ENCODE data around the gene AFF1.

AFF1 gene

DNA sequence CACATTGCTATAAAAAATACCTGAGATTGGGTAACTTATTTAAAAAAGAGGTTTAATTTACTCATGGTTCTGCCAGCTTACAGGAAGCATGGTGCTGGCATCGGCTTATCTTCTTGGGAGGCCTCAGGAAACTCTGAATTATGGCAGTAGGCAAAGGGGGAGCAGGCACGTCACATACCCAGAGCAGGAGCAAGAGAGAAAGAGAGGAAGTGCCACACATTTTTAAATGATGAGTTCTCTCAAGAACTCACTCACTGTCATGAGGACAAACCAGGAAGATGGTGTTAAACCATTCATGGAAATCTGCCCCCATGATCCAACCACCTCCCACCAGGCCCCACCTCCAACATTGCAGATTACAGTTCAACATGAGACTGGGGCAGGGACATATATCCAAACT lies 10.0 kb upstream of the AFF1 start:
- no CpG with 5 or more reads among the region's 2 CpGs for WGBS (ENCODE audit: insufficient coverage, insufficient read length)
- DNase-seq (ENCODE audit: low read depth, low spot score), result no peak
- Histone ChIP-seq H3K27ac (ENCODE audit: low read length) (no peak overlapping the region), H3K27me3 (ENCODE audit: control insufficient read depth, insufficient read depth, low read length) (no peaks in the 10 kb centered on the region), H3K36me3 (ENCODE audit: control insufficient read depth, insufficient read depth, low read length) (no peaks in the 10 kb centered on the region), H3K4me3 (ENCODE audit: low read length) (no peak overlapping the region), H3K9me3 (ENCODE audit: control insufficient read depth, insufficient read depth, low read length) (no peaks in the 10 kb centered on the region), H3K4me1 (ENCODE audit: control insufficient read depth, insufficient read depth, low read length) (no peaks in the 10 kb centered on the region)

DNA sequence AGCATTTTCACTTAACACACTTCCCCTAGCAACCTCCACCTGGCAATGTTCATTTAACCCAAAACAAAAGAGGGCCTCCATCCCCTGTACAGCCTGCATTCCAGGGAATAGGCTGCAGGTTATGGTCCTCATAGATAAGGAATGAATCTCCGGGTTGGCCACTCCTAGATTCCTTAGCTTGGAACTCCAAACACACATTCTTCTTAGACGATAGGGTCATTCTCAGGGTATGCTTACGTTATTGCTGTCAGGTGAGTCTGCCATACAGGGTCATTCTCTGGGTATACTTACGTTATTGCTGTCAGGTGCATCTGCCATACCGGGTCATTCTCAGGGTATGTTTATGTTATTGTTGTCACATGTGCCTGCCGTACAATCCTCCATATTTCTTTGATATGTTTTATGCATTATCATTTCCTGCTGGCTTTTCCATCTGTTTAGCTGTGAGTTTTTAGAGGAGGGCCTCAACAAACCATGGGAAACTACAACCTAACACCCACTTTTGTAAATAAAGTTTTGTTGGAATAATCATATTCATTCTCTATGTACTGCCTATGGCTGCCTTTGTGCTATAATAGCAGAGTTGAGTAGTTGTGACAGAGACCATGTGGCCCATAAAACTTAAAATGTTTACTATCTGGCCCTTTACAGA lies 8.2 kb upstream of the AFF1 start:
- no peaks in the 10 kb centered on the region for H3K27me3 ChIP-seq (ENCODE audit: control insufficient read depth, insufficient read depth, low read length)
- H3K4me1 ChIP-seq (ENCODE audit: control insufficient read depth, insufficient read depth, low read length), result no peaks in the 10 kb centered on the region
- no peaks in the 10 kb centered on the region for H3K9me3 ChIP-seq (ENCODE audit: control insufficient read depth, insufficient read depth, low read length)
- no peak overlapping the region for H3K27ac ChIP-seq (ENCODE audit: low read length)
- no CpG with 5 or more reads among the region's 6 CpGs for WGBS (ENCODE audit: insufficient coverage, insufficient read length)
- H3K4me3 ChIP-seq (ENCODE audit: low read length), result no peak overlapping the region
- H3K36me3 ChIP-seq (ENCODE audit: control insufficient read depth, insufficient read depth, low read length), result 0 out of 2 replicates have a peak, but pooled peaks cover 2% of the 10 kb centered on the region
- no peak for DNase-seq (ENCODE audit: low read depth, low spot score)

DNA sequence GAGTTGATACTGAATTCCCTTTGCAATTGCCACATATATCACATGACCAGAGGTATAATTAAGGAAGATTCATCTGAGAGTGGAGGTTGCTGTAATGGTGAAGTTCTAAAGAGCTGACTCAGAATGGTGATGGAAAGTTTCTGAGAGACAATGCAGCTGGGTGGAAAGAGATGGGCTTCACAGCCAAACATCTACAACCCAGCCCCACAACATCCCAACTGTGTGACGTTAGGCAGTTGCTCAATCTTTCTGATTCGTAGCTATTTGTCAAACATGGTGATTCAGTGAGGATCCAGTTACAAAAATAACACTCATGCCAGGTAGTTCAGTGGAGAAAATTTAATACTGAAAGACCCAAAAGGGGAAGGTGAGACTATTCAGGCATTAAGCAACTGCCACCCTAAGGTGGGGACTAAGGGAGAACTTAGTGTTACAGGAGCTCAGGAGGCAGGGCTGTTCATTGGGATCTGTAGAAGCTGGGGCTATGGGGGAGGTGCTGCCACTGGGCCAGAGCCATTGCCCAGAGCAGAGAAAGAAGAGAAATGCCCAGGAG lies 6.9 kb upstream of the AFF1 start:
- DNase-seq (ENCODE audit: low read depth, low spot score), result no peak
- H3K27ac ChIP-seq (ENCODE audit: low read length), result no peak overlapping the region
- H3K27me3 ChIP-seq (ENCODE audit: control insufficient read depth, insufficient read depth, low read length), result no peaks in the 10 kb centered on the region
- H3K9me3 ChIP-seq (ENCODE audit: control insufficient read depth, insufficient read depth, low read length), result no peaks in the 10 kb centered on the region
- H3K4me1 ChIP-seq (ENCODE audit: control insufficient read depth, insufficient read depth, low read length), result no peaks in the 10 kb centered on the region
- H3K4me3 ChIP-seq (ENCODE audit: low read length), result no peak overlapping the region
- WGBS (ENCODE audit: insufficient coverage, insufficient read length), result no CpG with 5 or more reads among the region's 2 CpGs
- 0 out of 2 replicates have a peak, but pooled peaks cover 2% of the 10 kb centered on the region for H3K36me3 ChIP-seq (ENCODE audit: control insufficient read depth, insufficient read depth, low read length)

DNA sequence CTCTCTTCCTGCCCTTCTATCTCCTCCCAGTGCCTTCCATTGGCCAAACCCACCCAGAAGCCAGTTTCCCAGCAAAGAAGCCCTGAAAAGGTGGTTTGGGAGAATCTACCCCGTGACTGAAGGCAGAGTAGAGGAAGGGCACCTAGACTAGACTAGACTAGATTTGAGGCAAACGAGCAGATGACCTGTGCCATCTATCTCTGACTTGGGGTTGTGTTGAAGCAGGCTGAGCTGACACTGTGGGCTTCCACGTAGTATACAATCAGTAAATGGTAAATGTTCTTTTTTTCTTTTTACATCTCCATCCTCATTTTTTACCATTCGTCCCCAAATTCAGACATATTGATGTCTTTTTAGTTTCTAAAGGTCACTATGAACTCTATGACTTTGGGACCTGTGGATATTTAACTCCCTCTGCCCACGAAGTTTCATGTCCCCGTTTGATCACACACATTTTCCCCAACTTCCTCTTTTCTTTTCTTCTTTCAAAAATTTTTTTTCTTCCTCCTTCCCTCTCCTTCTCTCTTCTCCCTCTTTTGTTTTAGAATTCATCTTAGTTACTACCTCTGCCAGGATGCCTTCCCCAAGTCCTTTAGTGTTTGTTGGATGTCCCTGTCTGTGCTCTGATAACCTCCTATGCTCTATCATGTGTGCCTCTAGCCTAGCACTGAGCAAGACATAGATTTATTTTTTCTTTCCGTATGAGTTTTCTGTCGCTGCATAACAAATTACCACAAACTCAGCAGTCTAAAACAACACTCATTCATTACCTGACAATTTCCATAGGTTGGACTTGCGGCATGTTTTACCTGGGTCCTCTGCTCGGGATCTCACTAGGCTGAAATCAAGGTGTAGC lies 6.2 kb upstream of the AFF1 start:
- Histone ChIP-seq H3K9me3 (ENCODE audit: control insufficient read depth, insufficient read depth, low read length) (no peaks in the 10 kb centered on the region), H3K36me3 (ENCODE audit: control insufficient read depth, insufficient read depth, low read length) (0 out of 2 replicates have a peak, but pooled peaks cover 2% of the 10 kb centered on the region), H3K4me1 (ENCODE audit: control insufficient read depth, insufficient read depth, low read length) (no peaks in the 10 kb centered on the region), H3K27ac (ENCODE audit: low read length) (no peak overlapping the region), H3K27me3 (ENCODE audit: control insufficient read depth, insufficient read depth, low read length) (no peaks in the 10 kb centered on the region), H3K4me3 (ENCODE audit: low read length) (no peak overlapping the region)
- no peak for DNase-seq (ENCODE audit: low read depth, low spot score)
- 100% methylated on average over 3 of the region's 10 CpGs for WGBS (ENCODE audit: insufficient coverage, insufficient read length)

DNA sequence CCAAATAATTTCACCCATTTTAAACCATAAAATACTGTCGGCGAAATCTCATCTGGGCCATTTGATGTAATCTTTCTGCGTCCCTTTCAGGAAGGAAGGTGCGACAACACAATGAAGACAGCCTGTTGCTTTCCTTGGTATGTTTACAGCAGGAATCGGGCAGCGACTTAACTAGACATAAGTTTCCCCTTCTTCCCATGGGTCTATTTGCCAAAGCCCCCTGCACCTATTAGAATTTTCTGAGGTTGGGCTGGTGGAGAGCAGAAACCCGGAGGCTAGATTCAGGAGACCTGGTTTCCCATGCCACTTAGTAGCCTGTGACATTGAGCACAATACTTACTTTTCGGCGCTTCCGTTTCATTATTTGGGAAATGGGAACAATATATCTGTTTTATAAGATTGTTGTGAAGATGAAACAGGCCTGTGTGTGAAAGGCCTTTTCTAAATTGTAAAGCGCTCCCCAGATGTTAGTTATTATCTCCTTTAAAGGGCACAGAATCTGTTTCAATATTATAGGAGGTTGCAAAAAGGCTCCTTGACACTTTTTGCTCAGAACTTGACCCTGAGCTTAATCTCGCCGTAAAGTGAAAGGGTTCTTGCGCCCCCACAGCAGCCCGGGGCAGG lies 552 bp upstream of the AFF1 start:
- H3K27ac ChIP-seq (ENCODE audit: low read length), result no peak overlapping the region

DNA sequence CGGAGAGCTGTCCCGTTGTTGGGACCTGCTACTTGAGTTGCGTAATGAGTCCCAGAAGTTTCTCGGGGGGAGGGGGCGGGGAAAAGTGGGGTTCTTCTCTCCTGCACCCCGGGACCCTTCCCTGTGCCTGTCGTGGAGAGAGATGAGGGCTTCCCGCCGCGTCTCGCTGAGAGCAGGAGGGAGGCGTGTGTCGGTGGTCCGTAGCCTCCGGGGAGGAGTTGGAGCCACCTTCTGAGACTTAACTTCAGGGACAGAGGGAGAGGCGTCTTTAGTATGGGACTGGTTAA lies 698 bp downstream of the AFF1 start:
- 0 out of 2 replicates have a peak, but pooled peaks cover 2% of the 10 kb centered on the region for H3K36me3 ChIP-seq (ENCODE audit: control insufficient read depth, insufficient read depth, low read length)
- H3K4me1 ChIP-seq (ENCODE audit: control insufficient read depth, insufficient read depth, low read length), result peaks cover 2% of the 10 kb centered on the region; the same call in 1 of the 2 replicates
- peak overlapping the region; percentile 88 for H3K4me3 ChIP-seq (ENCODE audit: low read length)
- H3K27me3 ChIP-seq (ENCODE audit: control insufficient read depth, insufficient read depth, low read length), result no peaks in the 10 kb centered on the region
- H3K9me3 ChIP-seq (ENCODE audit: control insufficient read depth, insufficient read depth, low read length), result no peaks in the 10 kb centered on the region
- no peak for DNase-seq (ENCODE audit: low read depth, low spot score)
- no peak overlapping the region for H3K27ac ChIP-seq (ENCODE audit: low read length)
- no CpG with 5 or more reads among the region's 16 CpGs for WGBS (ENCODE audit: insufficient coverage, insufficient read length)

More for the DNA sequence above, 552 bp upstream of the AFF1 start:
- Histone ChIP-seq H3K27me3 (ENCODE audit: control insufficient read depth, insufficient read depth, low read length) (no peaks in the 10 kb centered on the region), H3K4me3 (ENCODE audit: low read length) (peak overlapping the region; percentile 88; the same call in 1 of the 2 replicates), H3K9me3 (ENCODE audit: control insufficient read depth, insufficient read depth, low read length) (no peaks in the 10 kb centered on the region), H3K4me1 (ENCODE audit: control insufficient read depth, insufficient read depth, low read length) (no peaks in the 10 kb centered on the region), H3K36me3 (ENCODE audit: control insufficient read depth, insufficient read depth, low read length) (0 out of 2 replicates have a peak, but pooled peaks cover 2% of the 10 kb centered on the region)
- 100% methylated on average over 1 of the region's 15 CpGs for WGBS (ENCODE audit: insufficient coverage, insufficient read length)
- no peak for DNase-seq (ENCODE audit: low read depth, low spot score)

DNA sequence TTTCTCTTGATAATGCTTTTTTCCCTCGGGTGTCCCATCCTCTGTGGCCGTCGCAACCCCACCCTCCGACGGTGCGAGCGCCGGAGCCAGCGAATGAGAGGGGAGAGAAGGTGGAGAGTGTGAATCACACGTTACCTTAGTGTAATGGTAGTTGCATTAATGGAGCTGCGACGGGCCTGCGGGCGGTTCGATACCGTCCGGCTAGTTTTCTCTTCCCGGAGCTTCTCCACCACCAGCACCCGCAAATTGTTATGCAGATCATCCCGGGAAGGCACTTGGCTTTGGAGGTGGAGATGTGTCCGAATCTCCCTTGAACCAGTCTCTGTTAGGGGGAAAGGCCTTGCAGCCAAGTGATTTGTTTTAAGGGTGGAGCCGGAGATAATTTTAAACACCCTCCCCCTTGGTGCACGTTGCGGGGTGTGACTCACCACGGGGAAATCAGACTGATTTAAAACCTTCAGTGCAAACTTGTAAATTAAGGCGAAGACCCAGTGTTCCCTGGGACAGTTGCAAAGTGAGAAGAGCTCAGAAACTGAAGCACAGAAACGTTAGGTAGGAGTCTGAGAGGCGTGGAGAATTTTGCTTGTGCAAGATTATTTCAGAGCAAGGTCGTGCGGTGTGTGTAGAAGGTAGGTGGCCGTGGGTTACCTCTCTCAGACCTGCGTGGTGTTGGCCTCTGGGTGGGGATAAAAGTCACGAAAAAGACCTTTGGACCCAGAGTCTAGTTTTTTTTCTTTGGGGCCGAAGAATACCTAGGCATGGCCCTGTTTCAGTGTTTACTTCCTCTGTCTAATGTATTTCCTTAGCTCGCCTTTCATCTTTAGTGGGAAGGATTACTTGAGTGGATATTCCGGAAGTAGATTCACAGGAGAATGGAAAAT lies 1.3 kb downstream of the AFF1 start:
- peak overlapping the region; percentile 88; the same call in 1 of the 2 replicates for H3K4me3 ChIP-seq (ENCODE audit: low read length)
- 0 out of 2 replicates have a peak, but pooled peaks cover 2% of the 10 kb centered on the region for H3K36me3 ChIP-seq (ENCODE audit: control insufficient read depth, insufficient read depth, low read length)
- no peak for DNase-seq (ENCODE audit: low read depth, low spot score)
- H3K4me1 ChIP-seq (ENCODE audit: control insufficient read depth, insufficient read depth, low read length), result peaks cover 2% of the 10 kb centered on the region; the same call in 1 of the 2 replicates
- no CpG with 5 or more reads among the region's 36 CpGs for WGBS (ENCODE audit: insufficient coverage, insufficient read length)
- H3K27ac ChIP-seq (ENCODE audit: low read length), result peak overlapping the region; percentile 44
- H3K27me3 ChIP-seq (ENCODE audit: control insufficient read depth, insufficient read depth, low read length), result no peaks in the 10 kb centered on the region
- no peaks in the 10 kb centered on the region for H3K9me3 ChIP-seq (ENCODE audit: control insufficient read depth, insufficient read depth, low read length)

DNA sequence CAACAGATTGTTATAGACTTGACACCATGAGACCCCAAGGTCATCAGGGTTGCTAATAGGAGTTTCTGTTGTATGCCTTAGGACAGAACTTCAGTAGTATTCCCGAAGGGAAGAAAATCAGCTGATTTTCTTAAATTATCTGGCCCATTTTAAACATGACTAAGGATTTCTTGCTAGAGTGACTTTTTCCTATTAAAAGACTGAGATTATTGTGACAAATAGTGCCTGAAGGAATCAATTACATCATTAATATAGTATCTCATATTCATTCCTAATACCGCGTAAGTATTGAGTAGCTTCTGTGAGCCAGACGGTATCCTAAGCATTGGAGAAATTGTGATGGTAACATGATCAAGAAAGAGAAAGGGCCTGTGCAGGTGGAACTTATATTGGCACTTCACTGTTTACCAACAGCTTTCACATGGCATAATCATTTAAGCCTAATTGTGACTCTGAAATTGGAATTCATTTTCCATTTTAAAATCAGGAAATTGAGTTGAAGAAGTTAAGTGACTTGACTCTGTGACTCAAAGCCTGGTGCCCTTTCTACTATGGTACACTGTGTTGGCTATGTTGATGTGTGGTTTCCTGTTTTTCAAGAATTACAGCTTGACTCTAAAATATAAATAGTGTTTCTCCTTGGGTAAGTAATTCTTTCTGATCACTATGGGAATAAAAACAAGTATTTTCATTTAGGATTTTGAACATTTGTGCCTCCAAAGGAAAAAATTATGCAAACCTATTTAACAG lies 4.1 kb downstream of the AFF1 start:
- no peak overlapping the region for H3K4me3 ChIP-seq (ENCODE audit: low read length)
- no peak overlapping the region for H3K27ac ChIP-seq (ENCODE audit: low read length)
- peaks cover 2% of the 10 kb centered on the region; the same call in 1 of the 2 replicates for H3K4me1 ChIP-seq (ENCODE audit: control insufficient read depth, insufficient read depth, low read length)
- DNase-seq (ENCODE audit: low read depth, low spot score), result no peak
- no CpG with 5 or more reads among the region's 4 CpGs for WGBS (ENCODE audit: insufficient coverage, insufficient read length)
- H3K36me3 ChIP-seq (ENCODE audit: control insufficient read depth, insufficient read depth, low read length), result no peaks in the 10 kb centered on the region
- H3K27me3 ChIP-seq (ENCODE audit: control insufficient read depth, insufficient read depth, low read length), result no peaks in the 10 kb centered on the region
- H3K9me3 ChIP-seq (ENCODE audit: control insufficient read depth, insufficient read depth, low read length), result no peaks in the 10 kb centered on the region

DNA sequence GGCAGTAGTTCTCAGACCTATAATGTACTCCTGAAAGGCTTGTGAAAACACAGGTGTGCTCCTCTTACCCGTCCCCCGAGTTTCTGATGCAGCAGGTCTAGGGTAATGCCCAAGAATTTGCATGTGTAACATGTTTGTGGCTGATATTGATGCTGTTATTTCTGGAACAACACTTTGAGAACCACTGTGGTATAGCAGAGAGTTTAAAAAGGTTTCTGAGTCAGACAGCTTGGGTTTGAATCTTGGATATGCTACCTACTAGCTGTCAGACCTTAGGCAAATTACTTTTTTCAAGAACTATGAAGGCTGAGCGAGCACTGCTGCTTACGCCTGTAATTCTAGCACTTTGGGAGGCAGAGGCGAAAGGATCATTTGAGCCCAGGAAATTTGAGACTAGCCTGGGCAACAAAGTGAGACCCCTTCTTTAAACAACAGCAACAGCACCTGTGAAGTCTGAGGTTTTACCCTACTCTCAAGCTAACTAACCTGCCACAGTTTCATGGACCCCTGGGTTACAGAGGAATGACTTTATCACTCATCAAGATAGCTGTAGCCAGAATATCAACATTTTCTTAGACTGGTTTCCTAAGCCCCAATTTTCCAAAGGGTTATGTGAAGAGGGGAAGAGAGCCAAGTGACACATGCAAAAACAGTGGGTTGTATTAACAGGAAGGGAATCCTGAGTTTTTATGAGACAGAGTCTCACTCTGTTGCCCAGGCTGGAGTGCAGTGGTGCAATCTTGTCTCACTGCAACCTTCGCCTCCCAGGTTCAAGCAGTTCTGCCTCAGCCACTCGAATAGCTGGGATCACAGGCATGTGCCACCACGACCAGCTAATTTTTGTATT lies 5.1 kb downstream of the AFF1 start:
- Histone ChIP-seq H3K4me3 (ENCODE audit: low read length) (no peak overlapping the region), H3K9me3 (ENCODE audit: control insufficient read depth, insufficient read depth, low read length) (no peaks in the 10 kb centered on the region), H3K4me1 (ENCODE audit: control insufficient read depth, insufficient read depth, low read length) (peaks cover 2% of the 10 kb centered on the region; the same call in 1 of the 2 replicates), H3K36me3 (ENCODE audit: control insufficient read depth, insufficient read depth, low read length) (no peaks in the 10 kb centered on the region), H3K27me3 (ENCODE audit: control insufficient read depth, insufficient read depth, low read length) (no peaks in the 10 kb centered on the region), H3K27ac (ENCODE audit: low read length) (no peak overlapping the region)
- WGBS (ENCODE audit: insufficient coverage, insufficient read length), result no CpG with 5 or more reads among the region's 8 CpGs
- no peak for DNase-seq (ENCODE audit: low read depth, low spot score)
